Neural cell (in vitro differentiated cells): Measurements from ENCODE around the gene THTPA.

Experiments used
- POLR2AphosphoS5 ChIP-seq: IDR thresholded peaks from 2 replicates; pipeline ENCODE4 v1.6.1; 2012
- TF ChIP-seq, protein P1 (sequence below): fragments of 450-650 bp; IDR thresholded peaks from 2 replicates; pipeline ENCODE4 v1.5.1; 2014; ENCODE audit warnings: antibody characterized with exemption, mild to moderate bottlenecking, moderate library complexity; ENCODE audit not compliant: poor library complexity, severe bottlenecking

- TF ChIP-seq, protein P1, sequence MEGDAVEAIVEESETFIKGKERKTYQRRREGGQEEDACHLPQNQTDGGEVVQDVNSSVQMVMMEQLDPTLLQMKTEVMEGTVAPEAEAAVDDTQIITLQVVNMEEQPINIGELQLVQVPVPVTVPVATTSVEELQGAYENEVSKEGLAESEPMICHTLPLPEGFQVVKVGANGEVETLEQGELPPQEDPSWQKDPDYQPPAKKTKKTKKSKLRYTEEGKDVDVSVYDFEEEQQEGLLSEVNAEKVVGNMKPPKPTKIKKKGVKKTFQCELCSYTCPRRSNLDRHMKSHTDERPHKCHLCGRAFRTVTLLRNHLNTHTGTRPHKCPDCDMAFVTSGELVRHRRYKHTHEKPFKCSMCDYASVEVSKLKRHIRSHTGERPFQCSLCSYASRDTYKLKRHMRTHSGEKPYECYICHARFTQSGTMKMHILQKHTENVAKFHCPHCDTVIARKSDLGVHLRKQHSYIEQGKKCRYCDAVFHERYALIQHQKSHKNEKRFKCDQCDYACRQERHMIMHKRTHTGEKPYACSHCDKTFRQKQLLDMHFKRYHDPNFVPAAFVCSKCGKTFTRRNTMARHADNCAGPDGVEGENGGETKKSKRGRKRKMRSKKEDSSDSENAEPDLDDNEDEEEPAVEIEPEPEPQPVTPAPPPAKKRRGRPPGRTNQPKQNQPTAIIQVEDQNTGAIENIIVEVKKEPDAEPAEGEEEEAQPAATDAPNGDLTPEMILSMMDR, result no peak
- TF ChIP-seq POLR2AphosphoS5, result no peak
Observed at GRCh38 chr14:23571701-23572523, 15.8 kb downstream of the THTPA start.
